Measurements from ENCODE around the gene DCLK3. TPM values are rescaled to one million over a fixed set of nuclear protein-coding genes. Genes with fewer than 3 reads are reported as not detected.

DCLK3 gene
- total and polyA plus RNA-seq, 4 donors: 0.04 to 0.80 (median 0.21) TPM

- TF ChIP-seq, protein P1, sequence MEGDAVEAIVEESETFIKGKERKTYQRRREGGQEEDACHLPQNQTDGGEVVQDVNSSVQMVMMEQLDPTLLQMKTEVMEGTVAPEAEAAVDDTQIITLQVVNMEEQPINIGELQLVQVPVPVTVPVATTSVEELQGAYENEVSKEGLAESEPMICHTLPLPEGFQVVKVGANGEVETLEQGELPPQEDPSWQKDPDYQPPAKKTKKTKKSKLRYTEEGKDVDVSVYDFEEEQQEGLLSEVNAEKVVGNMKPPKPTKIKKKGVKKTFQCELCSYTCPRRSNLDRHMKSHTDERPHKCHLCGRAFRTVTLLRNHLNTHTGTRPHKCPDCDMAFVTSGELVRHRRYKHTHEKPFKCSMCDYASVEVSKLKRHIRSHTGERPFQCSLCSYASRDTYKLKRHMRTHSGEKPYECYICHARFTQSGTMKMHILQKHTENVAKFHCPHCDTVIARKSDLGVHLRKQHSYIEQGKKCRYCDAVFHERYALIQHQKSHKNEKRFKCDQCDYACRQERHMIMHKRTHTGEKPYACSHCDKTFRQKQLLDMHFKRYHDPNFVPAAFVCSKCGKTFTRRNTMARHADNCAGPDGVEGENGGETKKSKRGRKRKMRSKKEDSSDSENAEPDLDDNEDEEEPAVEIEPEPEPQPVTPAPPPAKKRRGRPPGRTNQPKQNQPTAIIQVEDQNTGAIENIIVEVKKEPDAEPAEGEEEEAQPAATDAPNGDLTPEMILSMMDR (IDR thresholded peaks at IDR 0.05; ENCODE audit: control extremely low read depth, extremely low read depth): no peak
- Histone ChIP-seq H3K9ac (ENCODE audit: insufficient read depth in 1 of 2, low read length in 2 of 2) (no peak overlapping the region), H3K27me3 (ENCODE audit: control insufficient read depth in 3 of 3, insufficient read depth in 3 of 3, low read length in 2 of 3) (peaks cover 0 to 2% (median 0%) of the 10 kb centered on the region in 3 donors), H3K36me3 (ENCODE audit: control insufficient read depth in 4 of 4, insufficient read depth in 4 of 4, low read length in 4 of 4) (no peaks in the 10 kb centered on the region), H3K27ac (ENCODE audit: low read depth in 1 of 2, low read length in 1 of 2) (no peak overlapping the region), H3K4me3 (no peak overlapping the region), H3K4me1 (ENCODE audit: control insufficient read depth in 5 of 5, insufficient read depth in 5 of 5, low read length in 5 of 5) (no peaks in the 10 kb centered on the region), H3K9me3 (ENCODE audit: control insufficient read depth in 4 of 4, insufficient read depth in 3 of 4, low read length in 3 of 4) (peaks cover 0 to 4% (median 1%) of the 10 kb centered on the region in 4 donors)
- WGBS, 2 donors: 65 to 90% methylated on average over 2 of the region's 2 CpGs
- no peak for ATAC-seq (ENCODE audit: insufficient read depth, low FRiP score)
- no peak for DNase-seq
Measured at GRCh38 chr3:36688815-36689214, 75.5 kb downstream of the DCLK3 start.

GRCh38 chr3:36686516-36686915 is 77.8 kb downstream of the DCLK3 start:
- Histone ChIP-seq H3K27me3 (ENCODE audit: control insufficient read depth in 3 of 3, insufficient read depth in 3 of 3, low read length in 2 of 3) (peaks cover 0 to 2% (median 0%) of the 10 kb centered on the region in 3 donors), H3K9ac (ENCODE audit: insufficient read depth in 1 of 2, low read length in 2 of 2) (no peak overlapping the region), H3K36me3 (ENCODE audit: control insufficient read depth in 4 of 4, insufficient read depth in 4 of 4, low read length in 4 of 4) (no peaks in the 10 kb centered on the region), H3K4me1 (ENCODE audit: control insufficient read depth in 5 of 5, insufficient read depth in 5 of 5, low read length in 5 of 5) (no peaks in the 10 kb centered on the region), H3K4me3 (no peak overlapping the region), H3K9me3 (ENCODE audit: control insufficient read depth in 4 of 4, insufficient read depth in 3 of 4, low read length in 3 of 4) (peaks cover 0 to 4% (median under 1%) of the 10 kb centered on the region in 4 donors), H3K27ac (ENCODE audit: low read depth in 1 of 2, low read length in 1 of 2) (no peak overlapping the region)
- DNase-seq: no peak
- TF ChIP-seq, protein P1 (IDR thresholded peaks at IDR 0.05; ENCODE audit: control extremely low read depth, extremely low read depth): no peak
- ATAC-seq (ENCODE audit: insufficient read depth, low FRiP score): no peak

DNA sequence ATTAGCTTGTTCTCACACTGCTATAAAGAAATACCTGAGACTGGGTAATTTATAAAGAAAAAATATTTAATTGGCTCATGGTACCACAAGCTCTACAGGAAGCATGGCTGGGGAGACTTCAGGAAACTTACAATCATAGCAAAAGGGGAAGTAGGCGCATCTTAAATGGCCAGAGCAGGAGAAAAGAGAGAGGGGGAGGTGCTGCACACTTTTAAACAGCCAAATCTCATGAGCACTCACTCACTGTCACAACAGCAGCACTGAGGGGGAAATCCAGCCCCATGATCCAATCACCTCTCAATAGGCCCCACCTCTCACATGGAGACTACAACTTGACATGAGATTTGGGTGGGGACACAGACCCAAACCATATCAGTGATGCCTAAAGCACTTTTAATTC is 82.5 kb downstream of the DCLK3 start:
- Histone ChIP-seq H3K9me3 (ENCODE audit: control insufficient read depth in 4 of 4, insufficient read depth in 3 of 4, low read length in 3 of 4) (peaks cover 0 to 14% (median 6%) of the 10 kb centered on the region in 4 donors), H3K27ac (ENCODE audit: low read depth in 1 of 2, low read length in 1 of 2) (no peak overlapping the region), H3K9ac (ENCODE audit: insufficient read depth in 1 of 2, low read length in 2 of 2) (no peak overlapping the region), H3K36me3 (ENCODE audit: control insufficient read depth in 4 of 4, insufficient read depth in 4 of 4, low read length in 4 of 4) (no peaks in the 10 kb centered on the region), H3K4me3 (no peak overlapping the region), H3K27me3 (ENCODE audit: control insufficient read depth in 3 of 3, insufficient read depth in 3 of 3, low read length in 2 of 3) (no peaks in the 10 kb centered on the region), H3K4me1 (ENCODE audit: control insufficient read depth in 5 of 5, insufficient read depth in 5 of 5, low read length in 5 of 5) (no peaks in the 10 kb centered on the region)
- DNase-seq: no peak
- TF ChIP-seq, protein P1 (IDR thresholded peaks at IDR 0.05; ENCODE audit: control extremely low read depth, extremely low read depth): no peak
- 91 to 94% methylated on average over 1 of the region's 1 CpG for WGBS, 2 donors
- no peak for ATAC-seq (ENCODE audit: insufficient read depth, low FRiP score)

GRCh38 chr3:36680952-36681351 is 83.4 kb downstream of the DCLK3 start:
- 69 to 84% methylated on average over 3 of the region's 3 CpGs for WGBS, 2 donors
- ATAC-seq (ENCODE audit: insufficient read depth, low FRiP score) (no peak), DNase-seq (no peak)
- Histone ChIP-seq H3K9me3 (ENCODE audit: control insufficient read depth in 4 of 4, insufficient read depth in 3 of 4, low read length in 3 of 4) (peaks cover 0 to 14% (median 6%) of the 10 kb centered on the region in 4 donors), H3K36me3 (ENCODE audit: control insufficient read depth in 4 of 4, insufficient read depth in 4 of 4, low read length in 4 of 4) (no peaks in the 10 kb centered on the region), H3K27me3 (ENCODE audit: control insufficient read depth in 3 of 3, insufficient read depth in 3 of 3, low read length in 2 of 3) (no peaks in the 10 kb centered on the region), H3K4me1 (ENCODE audit: control insufficient read depth in 5 of 5, insufficient read depth in 5 of 5, low read length in 5 of 5) (no peaks in the 10 kb centered on the region), H3K9ac (ENCODE audit: insufficient read depth in 1 of 2, low read length in 2 of 2) (no peak overlapping the region), H3K27ac (ENCODE audit: low read depth in 1 of 2, low read length in 1 of 2) (no peak overlapping the region), H3K4me3 (no peak overlapping the region)
- TF ChIP-seq, protein P1 (IDR thresholded peaks at IDR 0.05; ENCODE audit: control extremely low read depth, extremely low read depth): no peak
